Lower leg skin (tissue), 3 donors: Measurements from ENCODE around the gene ZNF646.

Experiments used
- POLR2A ChIP-seq, 2 donors: fragments of 450-650 bp; IDR thresholded peaks; one replicate each; pipeline ENCODE4 v1.6.1; 2016 to 2017; ENCODE audit warnings: antibody characterized with exemption in 2 of 2, mild to moderate bottlenecking in 1 of 2, moderate library complexity in 1 of 2
- TF ChIP-seq, protein P1 (sequence below), 3 donors: fragments of 450-650 bp; IDR thresholded peaks; one replicate each; pipeline ENCODE4 v1.5.1; 2016; ENCODE audit warnings: antibody characterized with exemption in 3 of 3, mild to moderate bottlenecking in 3 of 3, moderate library complexity in 2 of 3

DNA sequence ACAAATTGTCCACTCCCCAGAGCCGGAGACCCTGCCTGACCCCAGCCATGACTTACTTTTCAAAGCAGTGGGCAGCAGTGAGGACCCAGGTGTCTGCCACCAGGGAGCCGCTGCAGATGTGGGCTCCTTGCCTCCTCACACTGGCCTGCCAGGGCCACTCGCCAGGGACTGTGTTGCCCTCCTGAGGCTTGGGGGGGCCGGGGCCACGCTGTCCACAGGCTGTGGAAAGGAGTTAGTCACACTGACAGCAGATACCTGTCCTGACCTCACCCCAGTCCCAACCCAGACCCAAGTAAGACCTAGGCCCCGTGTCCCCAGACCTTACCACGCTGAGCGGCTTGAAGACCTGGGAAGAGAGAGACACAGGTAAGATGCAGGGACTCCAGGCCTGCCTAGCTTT lies 13.3 kb downstream of the ZNF646 start:
- TF ChIP-seq, protein P1, sequence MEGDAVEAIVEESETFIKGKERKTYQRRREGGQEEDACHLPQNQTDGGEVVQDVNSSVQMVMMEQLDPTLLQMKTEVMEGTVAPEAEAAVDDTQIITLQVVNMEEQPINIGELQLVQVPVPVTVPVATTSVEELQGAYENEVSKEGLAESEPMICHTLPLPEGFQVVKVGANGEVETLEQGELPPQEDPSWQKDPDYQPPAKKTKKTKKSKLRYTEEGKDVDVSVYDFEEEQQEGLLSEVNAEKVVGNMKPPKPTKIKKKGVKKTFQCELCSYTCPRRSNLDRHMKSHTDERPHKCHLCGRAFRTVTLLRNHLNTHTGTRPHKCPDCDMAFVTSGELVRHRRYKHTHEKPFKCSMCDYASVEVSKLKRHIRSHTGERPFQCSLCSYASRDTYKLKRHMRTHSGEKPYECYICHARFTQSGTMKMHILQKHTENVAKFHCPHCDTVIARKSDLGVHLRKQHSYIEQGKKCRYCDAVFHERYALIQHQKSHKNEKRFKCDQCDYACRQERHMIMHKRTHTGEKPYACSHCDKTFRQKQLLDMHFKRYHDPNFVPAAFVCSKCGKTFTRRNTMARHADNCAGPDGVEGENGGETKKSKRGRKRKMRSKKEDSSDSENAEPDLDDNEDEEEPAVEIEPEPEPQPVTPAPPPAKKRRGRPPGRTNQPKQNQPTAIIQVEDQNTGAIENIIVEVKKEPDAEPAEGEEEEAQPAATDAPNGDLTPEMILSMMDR (IDR thresholded peaks at IDR 0.05) = no peak
- TF ChIP-seq POLR2A (IDR thresholded peaks at IDR 0.05) = no peak
